GM23338 (cell line): ENCODE results near the gene FGG.

Experiments used
- REST ChIP-seq: IDR thresholded peaks from one replicate; pipeline ENCODE4 v1.6.1; 2018; ENCODE audit warnings: antibody characterized with exemption; ENCODE audit not compliant: unreplicated experiment
- ZNF114 ChIP-seq: fragments of 250-450 bp; sonication (Bioruptor Pico); IDR thresholded peaks from 2 replicates; pipeline ENCODE4 v1.5.0; 2020; ENCODE audit warnings: mild to moderate bottlenecking, moderate library complexity

DNA sequence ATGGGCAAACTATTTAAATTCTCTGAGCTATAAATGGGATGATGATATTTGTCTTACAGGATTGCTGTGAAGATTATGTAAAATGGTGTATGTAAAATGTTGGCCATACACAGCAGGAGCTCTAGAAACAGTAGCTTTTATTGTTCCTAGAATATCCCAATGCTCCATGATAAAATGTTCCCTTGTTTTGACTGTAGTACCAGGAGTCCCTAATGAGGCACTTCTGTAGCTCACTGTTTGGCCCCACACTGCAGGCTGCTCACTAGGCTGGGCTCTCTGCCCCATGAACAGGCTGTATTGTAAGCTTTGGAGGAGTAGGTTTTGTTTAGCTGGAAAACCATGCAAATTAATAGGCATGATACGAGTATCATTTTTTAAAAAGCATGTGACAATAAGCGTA lies 18.6 kb downstream of the FGG start:
- no peak for TF ChIP-seq REST
- no peak for TF ChIP-seq ZNF114
